MM.1S (cell line): Measurements from ENCODE around the gene GPX4.

Experiments
- EZH2 ChIP-seq: fragments of 300-600 bp; sonication (generic); optimal IDR thresholded peaks from 2 replicates; pipeline ENCODE3; 2017; ENCODE audit warnings: low read depth, mild to moderate bottlenecking, antibody characterized with exemption, low read length, mixed read lengths
- TF ChIP-seq, protein P1 (sequence below): fragments of 300-600 bp; sonication (generic); IDR thresholded peaks from 2 replicates; pipeline ENCODE4 v1.5.1; 2016; ENCODE audit warnings: antibody characterized with exemption, low read length, mixed read lengths

DNA sequence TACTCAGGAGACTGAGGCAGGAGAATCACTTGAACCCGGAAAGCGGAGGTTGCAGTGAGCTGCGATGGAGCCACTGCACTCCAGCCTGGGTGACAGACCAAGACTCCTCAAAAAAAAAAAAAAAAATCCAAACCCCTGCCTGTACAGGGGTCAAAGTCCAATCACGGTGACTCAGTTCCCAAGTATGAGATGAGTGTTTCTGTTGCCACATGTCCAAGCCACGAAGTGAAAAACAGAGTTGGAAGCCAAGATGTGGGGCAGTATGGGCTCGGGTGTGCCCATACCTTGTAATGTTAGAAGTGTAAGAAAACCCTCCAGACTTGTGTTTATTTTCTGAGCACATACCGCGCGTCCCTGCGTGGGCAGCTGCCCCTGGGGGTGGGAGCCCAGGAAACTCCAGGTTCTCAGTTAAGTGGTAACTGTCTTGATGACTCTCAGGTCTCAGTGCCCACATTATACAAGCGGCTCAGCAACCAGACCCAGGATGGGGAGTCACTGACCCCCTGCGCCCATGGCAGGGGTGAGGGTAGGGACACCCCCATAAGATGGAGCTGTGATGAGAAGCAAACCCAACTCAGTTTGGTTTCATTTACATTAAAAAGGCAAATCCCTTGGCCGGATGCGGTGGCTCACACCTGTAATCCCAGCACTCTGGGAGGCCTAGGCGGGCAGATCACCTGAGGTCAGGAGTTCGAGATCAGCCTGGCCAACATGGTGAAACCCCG, 1.2 kb upstream of the GPX4 start:
- TF ChIP-seq, protein P1, sequence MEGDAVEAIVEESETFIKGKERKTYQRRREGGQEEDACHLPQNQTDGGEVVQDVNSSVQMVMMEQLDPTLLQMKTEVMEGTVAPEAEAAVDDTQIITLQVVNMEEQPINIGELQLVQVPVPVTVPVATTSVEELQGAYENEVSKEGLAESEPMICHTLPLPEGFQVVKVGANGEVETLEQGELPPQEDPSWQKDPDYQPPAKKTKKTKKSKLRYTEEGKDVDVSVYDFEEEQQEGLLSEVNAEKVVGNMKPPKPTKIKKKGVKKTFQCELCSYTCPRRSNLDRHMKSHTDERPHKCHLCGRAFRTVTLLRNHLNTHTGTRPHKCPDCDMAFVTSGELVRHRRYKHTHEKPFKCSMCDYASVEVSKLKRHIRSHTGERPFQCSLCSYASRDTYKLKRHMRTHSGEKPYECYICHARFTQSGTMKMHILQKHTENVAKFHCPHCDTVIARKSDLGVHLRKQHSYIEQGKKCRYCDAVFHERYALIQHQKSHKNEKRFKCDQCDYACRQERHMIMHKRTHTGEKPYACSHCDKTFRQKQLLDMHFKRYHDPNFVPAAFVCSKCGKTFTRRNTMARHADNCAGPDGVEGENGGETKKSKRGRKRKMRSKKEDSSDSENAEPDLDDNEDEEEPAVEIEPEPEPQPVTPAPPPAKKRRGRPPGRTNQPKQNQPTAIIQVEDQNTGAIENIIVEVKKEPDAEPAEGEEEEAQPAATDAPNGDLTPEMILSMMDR, result no peak
- no peak for TF ChIP-seq EZH2
